Ramos (cell line): ENCODE measurements around the gene SLC19A1.

Source experiments
- in situ Hi-C: fragments of 300-500 bp; cut with MboI; formaldehyde crosslinking; loops from one replicate; pipeline ENCODE4 v1.14.3; 2022; ENCODE audit warnings: low sequenced_read_pairs; ENCODE audit not compliant: unreplicated experiment

SLC19A1 gene

DNA sequence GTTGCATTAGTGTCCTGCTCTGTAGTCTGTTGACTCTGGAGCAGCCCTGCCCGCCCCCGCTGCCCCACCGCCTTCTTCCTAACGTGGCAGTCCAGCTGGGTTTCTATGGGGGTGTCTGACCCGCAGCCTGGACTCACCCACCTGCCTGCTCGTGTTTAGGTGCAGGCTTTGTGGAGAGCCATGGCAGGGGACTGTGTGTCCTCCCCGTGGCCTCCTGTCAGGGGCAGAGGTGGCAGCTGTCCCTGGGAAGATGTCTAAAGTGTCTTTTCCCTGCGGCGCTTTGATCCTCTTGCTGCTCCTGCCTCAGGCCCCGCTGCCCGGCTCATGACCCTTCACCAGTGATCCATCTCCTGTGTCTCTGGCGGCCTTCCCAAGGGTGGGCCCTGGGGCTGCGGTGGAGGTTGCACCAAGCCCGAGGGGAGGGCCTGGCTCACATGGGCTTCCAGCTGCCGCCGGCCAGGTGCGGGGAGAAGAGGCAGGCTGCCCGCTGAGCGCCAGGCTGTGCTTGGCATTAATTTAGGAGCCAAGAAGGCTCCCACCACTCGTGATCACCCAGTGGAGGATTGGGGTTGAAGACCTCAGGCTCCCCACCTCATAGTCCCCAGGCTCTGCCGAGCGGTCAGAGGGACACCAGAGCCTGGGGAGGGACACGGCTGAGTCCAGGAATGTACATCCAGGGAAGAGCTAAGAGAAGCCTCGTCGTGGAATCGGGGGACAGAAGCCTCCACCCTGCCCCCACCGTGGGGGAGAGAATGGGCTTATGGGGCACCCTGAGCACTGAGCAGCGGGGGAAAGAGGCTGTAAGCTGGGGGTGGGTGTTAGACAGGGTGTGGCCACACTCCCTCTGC lies 93.2 kb downstream of the SLC19A1 start:
- in situ Hi-C loops, result loop anchor here (10.0 kb wide), 1 partner anchor 304 kb away; no protein-coding TSS in a partner anchor

GRCh38 chr21:45448283-45448809 lies 93.9 kb downstream of the SLC19A1 start:
- in situ Hi-C loops, result loop anchor here (10.0 kb wide), 1 partner anchor 304 kb away; no protein-coding TSS in a partner anchor
